SK-N-SH (cell line): Measurements from ENCODE around the gene DNTT. TPM values are rescaled to one million over a fixed set of nuclear protein-coding genes. Genes with fewer than 3 reads are reported as not detected.

Experiments
- CTCF ChIA-PET: fragments of 300-600, 350-600 bp; formaldehyde crosslinking; extraction: SDS; loops from one replicate; lab custom pipeline; 2021; lab: Yijun Ruan, JAX
- POLR2A ChIA-PET: fragments of 350-600 bp; sonication (Branson Sonifier 250); formaldehyde crosslinking; extraction: SDS; loops from one replicate; lab custom pipeline; 2020; ENCODE audit warnings: antibody characterized with exemption, inconsistent platforms; lab: Yijun Ruan, JAX
- DNase-seq: peaks from one replicate; pipeline ENCODE4 v3.0.0; 2012
- H2AFZ ChIP-seq: fragments of 200-600 bp; sonication (generic); 2 replicates; pipeline ENCODE4 v1.8.1; 2016; ENCODE audit warnings: antibody characterized with exemption, mild to moderate bottlenecking, low read depth
- H3F3A ChIP-seq: fragments of 200-600 bp; sonication (generic); replicated peaks from 2 replicates; pipeline ENCODE3; 2016; ENCODE audit warnings: antibody characterized with exemption, mild to moderate bottlenecking; ENCODE audit not compliant: insufficient read depth
- H3K27ac ChIP-seq, 2 experiments: fragments of 200-500 bp in 1 of 2; fragments of 200-600 bp in 1 of 2; sonication (Bioruptor generic) in 1 of 2; sonication (generic), shearing (Covaris generic) in 1 of 2; 2 replicates each; pipeline versions ENCODE4 v1.5.1 to v1.6.1; 2014 to 2016; ENCODE audit warnings: low read depth in 2 of 2, inconsistent platforms in 1 of 2, low read length in 1 of 2, mild to moderate bottlenecking in 1 of 2, mixed read lengths in 1 of 2
- H3K27me3 ChIP-seq: fragments of 200-600 bp; sonication (generic), shearing (Covaris generic); 2 replicates; pipeline ENCODE4 v1.6.1; 2016; ENCODE audit warnings: mixed run types; ENCODE audit not compliant: insufficient read depth
- H3K36me3 ChIP-seq, 2 experiments: fragments of 200-500 bp in 1 of 2; fragments of 200-600 bp in 1 of 2; sonication (Bioruptor generic) in 1 of 2; sonication (generic) in 1 of 2; replicated peaks in 1 of 2; 2 replicates each; pipeline versions ENCODE3 to v1.5.1; 2014 to 2016; ENCODE audit warnings: low read length in 1 of 2, mild to moderate bottlenecking in 1 of 2; ENCODE audit not compliant: insufficient read depth in 2 of 2, control insufficient read depth in 1 of 2
- H3K4me1 ChIP-seq, 2 experiments: fragments of 200-500 bp in 1 of 2; fragments of 200-600 bp in 1 of 2; sonication (Bioruptor generic) in 1 of 2; sonication (generic), shearing (Covaris generic) in 1 of 2; 2 replicates each; pipeline versions ENCODE4 v1.5.1 to v1.6.1; 2014 to 2016; ENCODE audit warnings: low read depth in 1 of 2, low read length in 1 of 2, mixed run types in 1 of 2; ENCODE audit not compliant: insufficient read depth in 2 of 2, control insufficient read depth in 1 of 2
- H3K4me2 ChIP-seq: fragments of 200-600 bp; sonication (generic), shearing (Covaris generic); 2 replicates; pipeline ENCODE4 v1.6.1; 2017; ENCODE audit warnings: mixed run types
- H3K4me3 ChIP-seq, 2 experiments: fragments of 200-500 bp in 1 of 2; fragments of 200-600 bp in 1 of 2; sonication (Bioruptor generic) in 1 of 2; sonication (generic), shearing (Covaris generic) in 1 of 2; 2 replicates each; pipeline versions ENCODE4 v1.5.1 to v1.8.1; 2014 to 2016; ENCODE audit warnings: low read depth in 2 of 2, inconsistent platforms in 1 of 2, low read length in 1 of 2, mild to moderate bottlenecking in 1 of 2, mixed read lengths in 1 of 2, moderate library complexity in 1 of 2
- H3K79me2 ChIP-seq: fragments of 200-600 bp; sonication (generic); 2 replicates; pipeline ENCODE4 v1.8.1; 2017; ENCODE audit warnings: mild to moderate bottlenecking; ENCODE audit not compliant: insufficient read depth
- H3K9ac ChIP-seq: fragments of 200-600 bp; sonication (generic); 2 replicates; pipeline ENCODE4 v1.6.1; 2017; ENCODE audit warnings: mixed run types
- H3K9me2 ChIP-seq: fragments of 200-600 bp; sonication (generic); 2 replicates; pipeline ENCODE4 v1.6.1; 2017; ENCODE audit warnings: mixed run types
- H3K9me3 ChIP-seq: fragments of 200-600 bp; sonication (generic); 2 replicates; pipeline ENCODE4 v1.6.1; 2017; ENCODE audit warnings: mixed run types, mild to moderate bottlenecking, moderate library complexity
- H4K20me1 ChIP-seq: fragments of 200-600 bp; sonication (generic); 2 replicates; pipeline ENCODE4 v1.6.1; 2017; ENCODE audit warnings: mild to moderate bottlenecking, mixed run types; ENCODE audit not compliant: insufficient read depth
- ELF1 ChIP-seq: IDR thresholded peaks from 2 replicates; pipeline ENCODE4 v1.4.0; 2012
- FOSL2 ChIP-seq: IDR thresholded peaks from 2 replicates; pipeline ENCODE4 v1.4.0; 2012; ENCODE audit warnings: low read depth, mild to moderate bottlenecking, moderate library complexity, borderline replicate concordance
- FOXM1 ChIP-seq: IDR thresholded peaks from 2 replicates; pipeline ENCODE4 v1.4.0; 2012; ENCODE audit warnings: low read depth, mild to moderate bottlenecking
- GABPA ChIP-seq: IDR thresholded peaks from 2 replicates; pipeline ENCODE4 v1.4.0; 2012; ENCODE audit warnings: low read depth, mild to moderate bottlenecking
- NFIC ChIP-seq: IDR thresholded peaks from 2 replicates; pipeline ENCODE4 v1.4.0; 2012; ENCODE audit warnings: borderline replicate concordance
- NRF1 ChIP-seq: IDR thresholded peaks from 2 replicates; pipeline ENCODE4 v1.6.1; 2012; ENCODE audit warnings: low read depth, mild to moderate bottlenecking, low read length
- RAD21 ChIP-seq: IDR thresholded peaks from 2 replicates; pipeline ENCODE4 v1.6.1; 2012; ENCODE audit warnings: mild to moderate bottlenecking, low read length
- REST ChIP-seq: IDR thresholded peaks from 2 replicates; pipeline ENCODE4 v1.6.1; 2012; ENCODE audit warnings: mild to moderate bottlenecking, low read depth, low read length, moderate library complexity
- RFX5 ChIP-seq: IDR thresholded peaks from 2 replicates; pipeline ENCODE4 v1.6.1; 2012; ENCODE audit warnings: mild to moderate bottlenecking, improper control_type of control experiment, low read length
- SIN3A ChIP-seq: IDR thresholded peaks from 2 replicates; pipeline ENCODE4 v1.6.1; 2012; ENCODE audit warnings: low read depth, mild to moderate bottlenecking, low read length, moderate library complexity, borderline replicate concordance
- SMC3 ChIP-seq: IDR thresholded peaks from 2 replicates; pipeline ENCODE4 v1.6.1; 2012; ENCODE audit warnings: low read depth, low read length, improper control_type of control experiment
- TEAD4 ChIP-seq: IDR thresholded peaks from 2 replicates; pipeline ENCODE4 v1.4.0; 2012; ENCODE audit warnings: mild to moderate bottlenecking, borderline replicate concordance; ENCODE audit not compliant: insufficient read depth
- USF1 ChIP-seq: IDR thresholded peaks from 2 replicates; pipeline ENCODE4 v1.4.0; 2012; ENCODE audit warnings: low read depth, borderline replicate concordance
- ZBTB33 ChIP-seq: IDR thresholded peaks from 2 replicates; pipeline ENCODE4 v1.4.0; 2012; ENCODE audit warnings: low read depth, borderline replicate concordance
- WGBS: methylation state at CpG from one replicate; pipeline ENCODE4 v1.1.6; 2017; ENCODE audit warnings: low lambda C conversion rate; 5-methylcytosine and 5-hydroxymethylcytosine counted together
- polyA plus RNA-seq, 3 experiments: library from polyadenylated mRNA; depleted of rRNA; stranded (reverse); fragments of >200 nt; gene quantifications; 2 replicates each; pipeline ENCODE4 v1.2.3, GENCODE V29; 2012
- TF ChIP-seq, protein P1 (sequence below): fragments of 150-350 bp; IDR thresholded peaks from 2 replicates; pipeline ENCODE4 v1.6.1; 2016; ENCODE audit warnings: mild to moderate bottlenecking, low read depth, low read length
- TF ChIP-seq, protein P2 (sequence below): fragments of 150-350 bp; IDR thresholded peaks from 2 replicates; pipeline ENCODE4 v1.6.1; 2017; ENCODE audit warnings: antibody characterized with exemption, low read length, low read depth, borderline replicate concordance

Gene DNTT
- polyA plus RNA-seq, 1 of the 3 experiments (the other 2 are of a cell fraction) = not detected

GRCh38 chr10:96313344-96313743, 9.1 kb downstream of the DNTT start:
- H3K4me2 ChIP-seq = no peak overlapping the region
- no peaks in the 10 kb centered on the region for H3K9me2 ChIP-seq
- no peaks in the 10 kb centered on the region for H3K36me3 ChIP-seq
- H3K4me3 ChIP-seq = no peak overlapping the region
- no peak overlapping the region for H3K9ac ChIP-seq
- no peak overlapping the region for H2AFZ ChIP-seq
- H4K20me1 ChIP-seq = no peaks in the 10 kb centered on the region
- TF ChIP-seq ELF1 (no peak), RAD21 (no peak), RFX5 (no peak), FOXM1 (no peak), SIN3A (no peak), REST (no peak), NFIC (no peak), NRF1 (no peak), ZBTB33 (no peak), USF1 (no peak), FOSL2 (no peak), TEAD4 (no peak), GABPA (no peak), SMC3 (no peak)
- TF ChIP-seq, protein P1, sequence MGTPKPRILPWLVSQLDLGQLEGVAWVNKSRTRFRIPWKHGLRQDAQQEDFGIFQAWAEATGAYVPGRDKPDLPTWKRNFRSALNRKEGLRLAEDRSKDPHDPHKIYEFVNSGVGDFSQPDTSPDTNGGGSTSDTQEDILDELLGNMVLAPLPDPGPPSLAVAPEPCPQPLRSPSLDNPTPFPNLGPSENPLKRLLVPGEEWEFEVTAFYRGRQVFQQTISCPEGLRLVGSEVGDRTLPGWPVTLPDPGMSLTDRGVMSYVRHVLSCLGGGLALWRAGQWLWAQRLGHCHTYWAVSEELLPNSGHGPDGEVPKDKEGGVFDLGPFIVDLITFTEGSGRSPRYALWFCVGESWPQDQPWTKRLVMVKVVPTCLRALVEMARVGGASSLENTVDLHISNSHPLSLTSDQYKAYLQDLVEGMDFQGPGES = no peak
- TF ChIP-seq, protein P2, sequence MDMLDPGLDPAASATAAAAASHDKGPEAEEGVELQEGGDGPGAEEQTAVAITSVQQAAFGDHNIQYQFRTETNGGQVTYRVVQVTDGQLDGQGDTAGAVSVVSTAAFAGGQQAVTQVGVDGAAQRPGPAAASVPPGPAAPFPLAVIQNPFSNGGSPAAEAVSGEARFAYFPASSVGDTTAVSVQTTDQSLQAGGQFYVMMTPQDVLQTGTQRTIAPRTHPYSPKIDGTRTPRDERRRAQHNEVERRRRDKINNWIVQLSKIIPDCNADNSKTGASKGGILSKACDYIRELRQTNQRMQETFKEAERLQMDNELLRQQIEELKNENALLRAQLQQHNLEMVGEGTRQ = no peak
- no peaks in the 10 kb centered on the region; the same call in 1 of the 2 replicates for H3K27me3 ChIP-seq
- H3K27ac ChIP-seq = no peak overlapping the region
- ChIA-PET POLR2A (no interaction called here), CTCF (interaction anchor here (1.1 kb wide), 1 partner anchor 28 kb away, joined by 4 read pairs; no protein-coding TSS in a partner anchor)
- H3K9me3 ChIP-seq = no peaks in the 10 kb centered on the region
- H3F3A ChIP-seq = no peaks in the 10 kb centered on the region
- WGBS = 31% methylated on average over 2 of the region's 2 CpGs
- no peaks in the 10 kb centered on the region for H3K79me2 ChIP-seq
- H3K4me1 ChIP-seq = no peaks in the 10 kb centered on the region
- DNase-seq = no peak
